SU-DHL-6 (cell line): ENCODE measurements around the gene TMEM235.

ENCODE experiments used
- H2AFZ ChIP-seq: fragments of 200-600 bp; sonication (generic); 2 replicates; pipeline ENCODE4 v1.6.1; 2014; ENCODE audit warnings: low read depth, mild to moderate bottlenecking, moderate library complexity, mixed read lengths, antibody characterized with exemption, low read length; ENCODE audit not compliant: severe bottlenecking
- H3F3A ChIP-seq: fragments of 200-600 bp; shearing (Covaris generic); 2 replicates; pipeline ENCODE4 v1.6.0; 2016; ENCODE audit warnings: antibody characterized with exemption, mild to moderate bottlenecking; ENCODE audit not compliant: insufficient read depth
- H3K27ac ChIP-seq: fragments of 200-600 bp; sonication (generic); 2 replicates; pipeline ENCODE4 v1.5.1; 2016; ENCODE audit warnings: low read depth, mild to moderate bottlenecking, low read length, moderate library complexity, mixed read lengths
- H3K27me3 ChIP-seq: fragments of 200-600 bp; sonication (generic), shearing (Covaris generic); 2 replicates; pipeline ENCODE4 v1.6.0; 2014; ENCODE audit warnings: mild to moderate bottlenecking, low read length
- H3K36me3 ChIP-seq: fragments of 200-600 bp; sonication (generic); 2 replicates; pipeline ENCODE4 v1.6.1; 2014; ENCODE audit warnings: mild to moderate bottlenecking, low read length, mixed read lengths
- H3K4me2 ChIP-seq: fragments of 300-600, 200-600 bp; shearing (Covaris generic), sonication (generic); 2 replicates; pipeline ENCODE4 v1.6.0; 2014; ENCODE audit warnings: low read length, low read depth, mild to moderate bottlenecking; ENCODE audit not compliant: poor library complexity, severe bottlenecking
- H3K4me3 ChIP-seq: fragments of 200-600 bp; sonication (generic); 2 replicates; pipeline ENCODE4 v1.5.1; 2014; ENCODE audit warnings: antibody characterized with exemption, low read length, mild to moderate bottlenecking, mixed read lengths; ENCODE audit not compliant: insufficient read depth, poor library complexity, severe bottlenecking
- H3K79me2 ChIP-seq: fragments of 200-600 bp; sonication (generic); 2 replicates; pipeline ENCODE4 v1.6.1; 2014; ENCODE audit warnings: mild to moderate bottlenecking, low read length, moderate library complexity; ENCODE audit not compliant: insufficient read depth
- H3K9ac ChIP-seq: fragments of 200-600 bp; sonication (generic); 2 replicates; pipeline ENCODE4 v1.7.0; 2014; ENCODE audit warnings: mild to moderate bottlenecking, low read length
- H3K9me2 ChIP-seq: fragments of 200-600 bp; sonication (generic); replicated peaks from 2 replicates; pipeline ENCODE4 v1.6.1; 2014; ENCODE audit warnings: low read length; ENCODE audit not compliant: insufficient read depth
- H3K9me3 ChIP-seq: fragments of 200-600 bp; sonication (generic); 2 replicates; pipeline ENCODE4 v1.6.1; 2014; ENCODE audit warnings: low read length, mixed read lengths; ENCODE audit not compliant: insufficient read depth
- H4K20me1 ChIP-seq: fragments of 200-600 bp; sonication (generic); 2 replicates; pipeline ENCODE4 v1.6.1; 2014; ENCODE audit warnings: low read depth, mild to moderate bottlenecking, antibody characterized with exemption, low read length, moderate library complexity, mixed read lengths
- CTCF ChIP-seq: fragments of 200-600 bp; sonication (generic); IDR thresholded peaks from one replicate; pipeline ENCODE4 v1.5.1; 2017; ENCODE audit warnings: antibody characterized with exemption, mild to moderate bottlenecking, low read length, moderate library complexity; ENCODE audit not compliant: insufficient read depth, poor library complexity, severe bottlenecking
- EZH2phosphoT487 ChIP-seq: fragments of 200-600 bp; sonication (generic), shearing (Covaris generic); conservative IDR thresholded peaks from 2 replicates; pipeline ENCODE4 v1.6.1; 2018; ENCODE audit warnings: mild to moderate bottlenecking, antibody characterized with exemption, low read length, moderate library complexity, mixed read lengths

TMEM235 gene

GRCh38 chr17:78268951-78269905 lies 37.8 kb downstream of the TMEM235 start:
- Histone ChIP-seq H3K36me3 (no peaks in the 10 kb centered on the region), H3K27me3 (no peaks in the 10 kb centered on the region), H3K9me2 (no peaks in the 10 kb centered on the region), H3K9me3 (no peaks in the 10 kb centered on the region), H2AFZ (no peak overlapping the region), H3K4me3 (no peak overlapping the region), H3F3A (no peaks in the 10 kb centered on the region), H3K9ac (no peak overlapping the region), H3K4me2 (no peak overlapping the region), H3K79me2 (no peaks in the 10 kb centered on the region), H3K27ac (no peak overlapping the region), H4K20me1 (no peaks in the 10 kb centered on the region)
- TF ChIP-seq CTCF (no peak), EZH2phosphoT487 (no peak)

- Histone ChIP-seq H4K20me1 (no peaks in the 10 kb centered on the region), H3K79me2 (no peaks in the 10 kb centered on the region), H3K4me3 (no peak overlapping the region), H3K9ac (no peak overlapping the region), H3K4me2 (no peak overlapping the region), H3K36me3 (no peaks in the 10 kb centered on the region), H3K9me3 (no peaks in the 10 kb centered on the region), H2AFZ (no peak overlapping the region), H3K27me3 (no peaks in the 10 kb centered on the region), H3K27ac (no peak overlapping the region), H3K9me2 (no peaks in the 10 kb centered on the region), H3F3A (no peaks in the 10 kb centered on the region)
- TF ChIP-seq CTCF (no peak), EZH2phosphoT487 (no peak)
Measured at GRCh38 chr17:78269955-78270381, 38.5 kb downstream of the TMEM235 start.

GRCh38 chr17:78271419-78272170 lies 40.2 kb downstream of the TMEM235 start:
- H3K27me3 ChIP-seq, result no peaks in the 10 kb centered on the region
- H2AFZ ChIP-seq, result no peak overlapping the region
- no peak overlapping the region for H3K27ac ChIP-seq
- H3K36me3 ChIP-seq, result no peaks in the 10 kb centered on the region
- TF ChIP-seq CTCF, result no peak
- no peak for TF ChIP-seq EZH2phosphoT487
- no peak overlapping the region for H3K4me2 ChIP-seq
- H4K20me1 ChIP-seq, result no peaks in the 10 kb centered on the region
- no peaks in the 10 kb centered on the region for H3K9me2 ChIP-seq
- no peak overlapping the region for H3K9ac ChIP-seq
- no peak overlapping the region for H3K4me3 ChIP-seq
- H3K9me3 ChIP-seq, result peaks cover 7% of the 10 kb centered on the region; the same call in 1 of the 2 replicates
- H3K79me2 ChIP-seq, result no peaks in the 10 kb centered on the region
- peaks cover 6% of the 10 kb centered on the region for H3F3A ChIP-seq
